Measurements from ENCODE around the gene GLUD2.

DNA sequence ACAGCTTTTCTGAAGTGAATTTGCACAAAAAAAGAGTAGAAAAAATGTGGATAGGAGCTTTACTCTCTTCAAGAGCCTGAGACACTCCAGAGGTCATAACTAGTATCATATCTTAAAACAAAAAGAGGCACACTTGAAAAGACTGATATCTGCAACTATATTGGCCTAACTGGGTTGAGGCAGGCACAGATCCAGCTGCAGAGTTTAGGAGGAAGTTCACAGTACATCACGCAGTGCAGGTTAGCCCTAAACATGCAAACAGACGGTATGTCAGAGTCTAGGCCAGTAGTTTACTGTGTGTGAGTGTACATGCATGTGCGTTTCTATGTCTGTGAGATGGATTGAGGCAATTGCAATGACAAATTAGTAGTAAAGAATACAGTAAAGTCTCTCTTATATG, 37.6 kb upstream of the GLUD2 start:
- TF ChIP-seq, protein P1, sequence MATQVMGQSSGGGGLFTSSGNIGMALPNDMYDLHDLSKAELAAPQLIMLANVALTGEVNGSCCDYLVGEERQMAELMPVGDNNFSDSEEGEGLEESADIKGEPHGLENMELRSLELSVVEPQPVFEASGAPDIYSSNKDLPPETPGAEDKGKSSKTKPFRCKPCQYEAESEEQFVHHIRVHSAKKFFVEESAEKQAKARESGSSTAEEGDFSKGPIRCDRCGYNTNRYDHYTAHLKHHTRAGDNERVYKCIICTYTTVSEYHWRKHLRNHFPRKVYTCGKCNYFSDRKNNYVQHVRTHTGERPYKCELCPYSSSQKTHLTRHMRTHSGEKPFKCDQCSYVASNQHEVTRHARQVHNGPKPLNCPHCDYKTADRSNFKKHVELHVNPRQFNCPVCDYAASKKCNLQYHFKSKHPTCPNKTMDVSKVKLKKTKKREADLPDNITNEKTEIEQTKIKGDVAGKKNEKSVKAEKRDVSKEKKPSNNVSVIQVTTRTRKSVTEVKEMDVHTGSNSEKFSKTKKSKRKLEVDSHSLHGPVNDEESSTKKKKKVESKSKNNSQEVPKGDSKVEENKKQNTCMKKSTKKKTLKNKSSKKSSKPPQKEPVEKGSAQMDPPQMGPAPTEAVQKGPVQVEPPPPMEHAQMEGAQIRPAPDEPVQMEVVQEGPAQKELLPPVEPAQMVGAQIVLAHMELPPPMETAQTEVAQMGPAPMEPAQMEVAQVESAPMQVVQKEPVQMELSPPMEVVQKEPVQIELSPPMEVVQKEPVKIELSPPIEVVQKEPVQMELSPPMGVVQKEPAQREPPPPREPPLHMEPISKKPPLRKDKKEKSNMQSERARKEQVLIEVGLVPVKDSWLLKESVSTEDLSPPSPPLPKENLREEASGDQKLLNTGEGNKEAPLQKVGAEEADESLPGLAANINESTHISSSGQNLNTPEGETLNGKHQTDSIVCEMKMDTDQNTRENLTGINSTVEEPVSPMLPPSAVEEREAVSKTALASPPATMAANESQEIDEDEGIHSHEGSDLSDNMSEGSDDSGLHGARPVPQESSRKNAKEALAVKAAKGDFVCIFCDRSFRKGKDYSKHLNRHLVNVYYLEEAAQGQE (IDR thresholded peaks at IDR 0.05; ENCODE audit: low read depth, low read length), result no peak
- TF ChIP-seq RXRA (IDR thresholded peaks at IDR 0.05; ENCODE audit: borderline replicate concordance, low read depth), result no peak
- TF ChIP-seq, protein P2, sequence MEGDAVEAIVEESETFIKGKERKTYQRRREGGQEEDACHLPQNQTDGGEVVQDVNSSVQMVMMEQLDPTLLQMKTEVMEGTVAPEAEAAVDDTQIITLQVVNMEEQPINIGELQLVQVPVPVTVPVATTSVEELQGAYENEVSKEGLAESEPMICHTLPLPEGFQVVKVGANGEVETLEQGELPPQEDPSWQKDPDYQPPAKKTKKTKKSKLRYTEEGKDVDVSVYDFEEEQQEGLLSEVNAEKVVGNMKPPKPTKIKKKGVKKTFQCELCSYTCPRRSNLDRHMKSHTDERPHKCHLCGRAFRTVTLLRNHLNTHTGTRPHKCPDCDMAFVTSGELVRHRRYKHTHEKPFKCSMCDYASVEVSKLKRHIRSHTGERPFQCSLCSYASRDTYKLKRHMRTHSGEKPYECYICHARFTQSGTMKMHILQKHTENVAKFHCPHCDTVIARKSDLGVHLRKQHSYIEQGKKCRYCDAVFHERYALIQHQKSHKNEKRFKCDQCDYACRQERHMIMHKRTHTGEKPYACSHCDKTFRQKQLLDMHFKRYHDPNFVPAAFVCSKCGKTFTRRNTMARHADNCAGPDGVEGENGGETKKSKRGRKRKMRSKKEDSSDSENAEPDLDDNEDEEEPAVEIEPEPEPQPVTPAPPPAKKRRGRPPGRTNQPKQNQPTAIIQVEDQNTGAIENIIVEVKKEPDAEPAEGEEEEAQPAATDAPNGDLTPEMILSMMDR (IDR thresholded peaks at IDR 0.05), result no peak
- TF ChIP-seq RAD21 (IDR thresholded peaks at IDR 0.05; ENCODE audit: low read length), result no peak
- TF ChIP-seq TAF1 (IDR thresholded peaks at IDR 0.05; ENCODE audit: borderline replicate concordance, low read depth, low read length), result no peak
- no peak for TF ChIP-seq IRF3 (IDR thresholded peaks at IDR 0.05; ENCODE audit: low read depth, low read length)
- TF ChIP-seq, protein P3, sequence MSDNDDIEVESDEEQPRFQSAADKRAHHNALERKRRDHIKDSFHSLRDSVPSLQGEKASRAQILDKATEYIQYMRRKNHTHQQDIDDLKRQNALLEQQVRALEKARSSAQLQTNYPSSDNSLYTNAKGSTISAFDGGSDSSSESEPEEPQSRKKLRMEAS (IDR thresholded peaks at IDR 0.05; ENCODE audit: low read depth), result no peak
- no peak for TF ChIP-seq JUND (IDR thresholded peaks at IDR 0.05)
- TF ChIP-seq MXI1 (IDR thresholded peaks at IDR 0.05; ENCODE audit: low read depth, low read length), result no peak
- TF ChIP-seq GABPA (IDR thresholded peaks at IDR 0.05; ENCODE audit: low read depth), result no peak

Data from SK-N-SH (cell line).